ENCODE results near the gene FANCI. TPM values are rescaled to one million over a fixed set of nuclear protein-coding genes. Genes with fewer than 3 reads are reported as not detected.

FANCI gene
- total RNA-seq, 1 donor from 2014 or later: 7.8 TPM

DNA sequence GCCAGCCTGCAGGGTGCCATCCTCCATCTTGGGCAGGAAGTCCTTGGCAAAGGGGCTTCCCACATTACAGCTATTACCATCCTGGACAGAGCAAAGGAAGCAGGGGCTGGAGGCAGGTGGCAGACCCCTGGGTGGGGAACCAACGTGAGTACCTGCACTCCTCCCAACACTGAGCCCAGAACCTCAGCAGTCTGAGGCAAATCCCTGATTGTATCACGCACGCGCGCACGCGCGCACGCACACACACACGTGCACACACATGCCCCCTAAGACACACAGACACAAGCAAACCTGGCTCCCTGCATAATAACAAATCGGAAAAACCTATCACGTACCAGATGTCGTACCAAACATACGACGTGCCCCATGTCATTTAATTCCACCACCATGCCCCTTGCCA lies 79.0 kb downstream of the FANCI start:
- TF ChIP-seq, protein P1, sequence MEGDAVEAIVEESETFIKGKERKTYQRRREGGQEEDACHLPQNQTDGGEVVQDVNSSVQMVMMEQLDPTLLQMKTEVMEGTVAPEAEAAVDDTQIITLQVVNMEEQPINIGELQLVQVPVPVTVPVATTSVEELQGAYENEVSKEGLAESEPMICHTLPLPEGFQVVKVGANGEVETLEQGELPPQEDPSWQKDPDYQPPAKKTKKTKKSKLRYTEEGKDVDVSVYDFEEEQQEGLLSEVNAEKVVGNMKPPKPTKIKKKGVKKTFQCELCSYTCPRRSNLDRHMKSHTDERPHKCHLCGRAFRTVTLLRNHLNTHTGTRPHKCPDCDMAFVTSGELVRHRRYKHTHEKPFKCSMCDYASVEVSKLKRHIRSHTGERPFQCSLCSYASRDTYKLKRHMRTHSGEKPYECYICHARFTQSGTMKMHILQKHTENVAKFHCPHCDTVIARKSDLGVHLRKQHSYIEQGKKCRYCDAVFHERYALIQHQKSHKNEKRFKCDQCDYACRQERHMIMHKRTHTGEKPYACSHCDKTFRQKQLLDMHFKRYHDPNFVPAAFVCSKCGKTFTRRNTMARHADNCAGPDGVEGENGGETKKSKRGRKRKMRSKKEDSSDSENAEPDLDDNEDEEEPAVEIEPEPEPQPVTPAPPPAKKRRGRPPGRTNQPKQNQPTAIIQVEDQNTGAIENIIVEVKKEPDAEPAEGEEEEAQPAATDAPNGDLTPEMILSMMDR (IDR thresholded peaks at IDR 0.05): no peak
- no peak for DNase-seq
- Histone ChIP-seq H3K27ac (no peak overlapping the region), H3K4me3 (no peak overlapping the region), H3K36me3 (peaks cover 97% of the 10 kb centered on the region), H3K27me3 (ENCODE audit: low read depth) (no peaks in the 10 kb centered on the region), H3K9me3 (no peaks in the 10 kb centered on the region), H3K4me1 (no peaks in the 10 kb centered on the region)
- intact Hi-C loops (cut with DNase I): no loop called here
- no peak for ATAC-seq

DNA sequence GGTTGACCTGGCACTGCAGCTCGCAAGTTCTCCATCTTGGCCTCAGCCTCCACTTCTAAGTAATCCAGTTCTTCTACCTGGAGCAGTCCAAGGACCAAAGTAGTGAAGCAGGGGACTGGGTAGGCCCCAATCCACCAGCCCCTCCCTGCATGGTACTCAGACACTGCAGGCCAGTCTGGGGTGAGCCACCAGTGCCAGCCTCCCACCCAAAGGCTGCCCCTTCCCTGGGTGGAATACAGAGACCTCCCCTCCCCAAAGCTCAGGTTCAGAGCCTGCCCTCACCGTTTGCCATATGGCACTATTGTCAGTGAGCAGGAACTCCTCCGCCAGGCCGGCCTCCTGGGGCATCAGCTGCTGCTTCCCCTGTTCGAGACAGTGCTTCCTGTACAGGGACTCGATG lies 80.0 kb downstream of the FANCI start:
- intact Hi-C loops (cut with DNase I): no loop called here
- DNase-seq: no peak
- Histone ChIP-seq H3K27me3 (ENCODE audit: low read depth) (no peaks in the 10 kb centered on the region), H3K4me1 (no peaks in the 10 kb centered on the region), H3K27ac (no peak overlapping the region), H3K4me3 (no peak overlapping the region), H3K36me3 (peaks cover 97% of the 10 kb centered on the region), H3K9me3 (no peaks in the 10 kb centered on the region)
- TF ChIP-seq, protein P1 (IDR thresholded peaks at IDR 0.05): no peak
- no peak for ATAC-seq

DNA sequence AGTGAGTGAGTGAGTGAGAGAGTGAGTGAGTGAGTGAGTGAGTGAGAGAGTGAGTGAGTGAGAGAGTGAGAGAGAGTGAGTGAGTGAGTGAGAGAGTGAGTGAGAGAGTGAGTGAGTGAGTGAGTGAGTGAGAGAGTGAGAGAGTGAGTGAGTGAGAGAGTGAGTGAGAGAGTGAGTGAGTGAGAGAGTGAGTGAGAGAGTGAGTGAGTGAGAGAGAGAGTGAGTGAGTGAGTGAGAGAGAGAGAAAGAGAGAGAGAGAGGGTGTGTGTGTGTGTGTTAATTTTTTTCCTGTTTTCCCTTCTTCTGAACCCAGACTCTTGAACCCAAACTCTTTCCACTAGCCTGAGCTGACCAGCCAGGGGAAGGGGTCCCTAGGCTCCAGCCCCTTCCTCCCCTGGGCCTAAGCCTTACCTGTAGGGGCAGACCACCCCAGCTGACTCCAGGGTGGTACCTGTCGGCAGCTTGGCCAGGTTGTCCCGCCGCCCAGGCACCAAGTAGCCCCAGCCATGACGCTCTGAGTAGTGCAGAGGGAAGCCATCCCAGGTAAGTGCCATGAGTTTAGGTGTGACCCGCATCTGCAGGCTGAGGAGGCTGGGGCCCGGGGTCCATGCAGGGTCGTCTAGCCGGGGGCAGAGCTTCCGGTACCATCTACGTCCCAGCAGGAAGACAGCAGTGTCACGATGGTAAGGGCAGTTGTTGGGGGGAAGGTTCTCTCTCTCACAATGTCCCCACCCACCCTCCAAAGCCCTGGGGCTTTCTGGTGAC lies 81.4 kb downstream of the FANCI start:
- H3K4me3 ChIP-seq: no peak overlapping the region
- H3K27me3 ChIP-seq (ENCODE audit: low read depth): no peaks in the 10 kb centered on the region
- intact Hi-C loops (cut with DNase I): no loop called here
- TF ChIP-seq, protein P1 (IDR thresholded peaks at IDR 0.05): no peak
- no peak overlapping the region for H3K27ac ChIP-seq
- ATAC-seq (no peak), DNase-seq (no peak)
- H3K4me1 ChIP-seq: peaks cover 4% of the 10 kb centered on the region
- H3K9me3 ChIP-seq: no peaks in the 10 kb centered on the region
- H3K36me3 ChIP-seq: peaks cover 97% of the 10 kb centered on the region

DNA sequence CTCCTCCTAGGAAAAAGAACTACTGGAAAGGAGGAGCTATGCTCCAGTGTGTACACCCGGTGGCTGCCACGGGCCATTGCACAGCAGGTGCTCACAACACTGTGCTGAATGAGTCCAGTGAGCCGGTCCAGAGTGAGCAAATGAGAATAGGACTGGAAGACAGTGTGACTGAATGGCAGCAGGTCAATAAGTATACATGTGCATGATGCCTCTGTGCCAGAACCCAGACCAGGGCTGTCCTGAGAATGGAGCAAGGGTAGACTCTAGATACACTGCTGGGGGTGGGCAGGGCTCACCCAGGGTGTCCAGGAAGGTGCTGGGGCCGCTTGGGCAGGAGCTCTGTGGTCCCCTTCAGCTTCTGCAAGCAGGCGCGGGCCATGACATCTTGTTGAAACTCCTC lies 82.5 kb downstream of the FANCI start:
- Histone ChIP-seq H3K4me3 (no peak overlapping the region), H3K27me3 (ENCODE audit: low read depth) (no peaks in the 10 kb centered on the region), H3K4me1 (peaks cover 15% of the 10 kb centered on the region), H3K36me3 (peaks cover 97% of the 10 kb centered on the region), H3K27ac (no peak overlapping the region), H3K9me3 (no peaks in the 10 kb centered on the region)
- intact Hi-C loops (cut with DNase I): no loop called here
- DNase-seq: no peak
- no peak for ATAC-seq
- TF ChIP-seq, protein P1 (IDR thresholded peaks at IDR 0.05): no peak

DNA sequence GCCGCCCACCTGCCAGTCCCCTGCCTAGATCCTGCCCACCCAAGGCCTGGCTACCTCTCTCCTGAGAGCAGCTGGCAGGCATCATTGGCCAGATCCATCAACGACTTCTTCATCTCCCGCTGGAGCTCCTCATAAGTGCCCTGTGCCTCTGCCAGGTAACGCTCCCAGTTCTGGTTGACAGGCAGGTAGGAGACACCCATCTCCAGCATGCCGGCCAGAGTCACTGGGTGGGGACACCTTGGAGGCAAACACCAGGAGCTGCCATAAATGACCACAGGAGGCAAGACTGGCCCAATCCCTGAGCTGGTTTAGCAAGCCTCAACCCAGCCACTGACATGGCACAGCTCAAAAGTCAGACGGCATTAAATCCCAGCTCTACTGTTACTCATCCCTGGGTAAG lies 83.3 kb downstream of the FANCI start:
- no peak for DNase-seq
- Histone ChIP-seq H3K27me3 (ENCODE audit: low read depth) (no peaks in the 10 kb centered on the region), H3K9me3 (no peaks in the 10 kb centered on the region), H3K27ac (no peak overlapping the region), H3K4me1 (peaks cover 23% of the 10 kb centered on the region), H3K4me3 (no peak overlapping the region), H3K36me3 (peaks cover 96% of the 10 kb centered on the region)
- TF ChIP-seq, protein P1 (IDR thresholded peaks at IDR 0.05): no peak
- ATAC-seq: no peak
- intact Hi-C loops (cut with DNase I): no loop called here

Data from lower lobe of right lung (tissue), 2 donors.